Activated CD4-positive, alpha-beta T cell treated with anti-CD3 and anti-CD28 coated beads, Interleukin-2, amount 50 U/mL, for 16 hours (primary cell): Measurements from ENCODE around the gene KRTAP12-3.
"Not testable (repeated sequence)": the region's sequence is repeated elsewhere in the genome, so short reads cannot be mapped to it uniquely, and the experiment has no call there.

Source experiments
- DNase-seq: peaks from one replicate; pipeline ENCODE4 v3.0.0-alpha.2; 2020

KRTAP12-3 gene

GRCh38 chr21:44653123-44653522, 4.6 kb upstream of the KRTAP12-3 start:
- DNase-seq = no peak

DNA sequence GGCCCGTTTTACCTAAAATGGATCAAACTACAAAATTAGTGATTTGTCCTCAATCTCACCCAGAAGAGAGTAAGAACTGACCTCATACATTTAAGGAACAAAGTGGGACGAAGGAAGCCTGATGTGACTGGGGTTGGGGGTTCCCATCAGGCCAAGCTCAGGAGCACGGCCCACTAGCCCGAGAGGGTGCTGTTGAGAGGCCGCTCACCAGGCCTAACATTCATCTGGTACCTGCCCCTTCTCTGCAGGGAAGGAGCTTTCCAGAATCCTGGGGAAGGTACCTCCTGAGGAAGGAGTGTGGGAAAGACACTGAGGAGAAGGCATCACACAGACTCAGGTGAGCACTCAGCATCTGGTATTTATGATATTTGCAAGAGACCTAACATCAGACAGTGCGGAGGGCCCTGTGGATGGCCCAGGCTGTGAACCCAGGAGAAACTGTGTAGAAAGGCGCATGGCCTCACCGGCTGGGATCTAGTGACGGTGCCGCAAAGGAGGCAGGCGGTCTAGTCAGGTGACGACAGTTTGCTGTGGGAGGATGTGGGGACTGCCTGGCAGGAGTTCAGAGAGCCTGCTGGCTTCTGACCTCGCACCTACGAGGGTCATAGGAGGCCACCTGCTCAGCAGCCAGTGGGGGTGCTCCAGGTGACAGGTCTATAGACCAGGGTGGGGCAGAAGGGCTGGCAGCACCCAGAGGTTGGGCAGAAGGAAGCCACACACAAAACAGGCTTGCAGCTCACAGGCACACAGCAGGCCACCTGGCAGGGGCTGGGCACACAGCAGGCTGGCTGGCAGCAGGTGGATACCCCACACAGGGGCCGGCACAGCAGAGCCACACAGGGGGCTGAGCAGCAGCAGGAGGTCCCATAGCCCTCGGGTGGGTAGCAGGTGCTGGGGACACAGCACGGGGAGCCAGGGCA, 3.8 kb upstream of the KRTAP12-3 start:
- no peak for DNase-seq

GRCh38 chr21:44654576-44655175, 3.1 kb upstream of the KRTAP12-3 start, which contains the start of gene KRTAP12-4:
KRTAP12-4 (minus strand) TSS chr21:44654659; CDS start chr21:44654614, 45 bp downstream.
- DNase-seq = no peak

GRCh38 chr21:44656868-44657267, 864 bp upstream of the KRTAP12-3 start:
- DNase-seq = no peak

DNA sequence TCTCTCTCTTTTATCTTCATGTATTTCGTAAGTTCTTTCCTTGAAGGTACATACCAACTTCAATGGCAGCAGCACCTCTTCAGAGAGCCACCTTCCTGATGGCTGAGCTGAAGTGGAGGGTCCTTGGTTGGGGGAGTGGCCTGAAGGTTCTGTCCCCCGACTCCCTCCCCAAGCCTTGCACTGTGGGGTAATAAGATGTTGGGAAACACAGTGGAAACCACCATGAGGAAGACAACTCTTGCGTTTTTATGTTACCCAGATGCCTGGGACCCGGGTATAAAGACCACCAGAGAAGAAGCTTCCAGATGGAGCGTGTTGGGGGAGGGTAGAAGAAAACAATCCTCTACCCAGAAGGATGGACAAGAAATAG, 794 bp downstream of the KRTAP12-3 start:
- no peak for DNase-seq

- no peak for DNase-seq
Observed at GRCh38 chr21:44658913-44659595, 1.3 kb downstream of the KRTAP12-3 start.

DNA sequence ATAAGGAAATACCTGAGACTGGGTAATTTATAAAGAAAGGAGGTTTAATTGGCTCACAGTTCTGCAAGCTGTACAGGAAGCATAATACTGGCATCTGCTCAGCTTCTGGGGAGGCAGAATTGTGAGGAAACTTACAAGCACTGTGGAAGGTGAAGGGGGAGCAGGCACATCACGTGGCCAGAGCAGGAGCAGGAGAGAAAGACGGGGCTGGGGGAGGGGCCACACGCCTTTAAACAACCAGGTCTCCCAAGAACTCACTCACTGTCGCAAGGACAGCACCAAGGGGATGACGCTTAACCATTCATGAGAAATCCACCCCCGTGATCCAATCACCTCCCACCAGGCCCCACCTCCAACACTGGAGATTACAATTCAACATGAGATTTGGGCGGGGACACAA, 3.8 kb downstream of the KRTAP12-3 start:
- DNase-seq = not testable (repeated sequence)

GRCh38 chr21:44664691-44665090, 7.0 kb downstream of the KRTAP12-3 start:
- DNase-seq = no peak

- DNase-seq = no peak
Observed at GRCh38 chr21:44666401-44667320, 8.9 kb downstream of the KRTAP12-3 start, which contains the start of gene KRTAP12-2. KRTAP12-2 (minus strand) TSS chr21:44666927; CDS start chr21:44666886, 41 bp downstream.

- no peak for DNase-seq
Observed at GRCh38 chr21:44667612-44668011, 9.9 kb downstream of the KRTAP12-3 start.

- DNase-seq = no peak
Observed at GRCh38 chr21:44670642-44671432, 13.1 kb downstream of the KRTAP12-3 start.

GRCh38 chr21:44671911-44672310, 14.2 kb downstream of the KRTAP12-3 start:
- DNase-seq = no peak

- no peak for DNase-seq
Observed at GRCh38 chr21:44677881-44678280, 20.1 kb downstream of the KRTAP12-3 start.

GRCh38 chr21:44681152-44681551, 23.4 kb downstream of the KRTAP12-3 start:
- no peak for DNase-seq

DNA sequence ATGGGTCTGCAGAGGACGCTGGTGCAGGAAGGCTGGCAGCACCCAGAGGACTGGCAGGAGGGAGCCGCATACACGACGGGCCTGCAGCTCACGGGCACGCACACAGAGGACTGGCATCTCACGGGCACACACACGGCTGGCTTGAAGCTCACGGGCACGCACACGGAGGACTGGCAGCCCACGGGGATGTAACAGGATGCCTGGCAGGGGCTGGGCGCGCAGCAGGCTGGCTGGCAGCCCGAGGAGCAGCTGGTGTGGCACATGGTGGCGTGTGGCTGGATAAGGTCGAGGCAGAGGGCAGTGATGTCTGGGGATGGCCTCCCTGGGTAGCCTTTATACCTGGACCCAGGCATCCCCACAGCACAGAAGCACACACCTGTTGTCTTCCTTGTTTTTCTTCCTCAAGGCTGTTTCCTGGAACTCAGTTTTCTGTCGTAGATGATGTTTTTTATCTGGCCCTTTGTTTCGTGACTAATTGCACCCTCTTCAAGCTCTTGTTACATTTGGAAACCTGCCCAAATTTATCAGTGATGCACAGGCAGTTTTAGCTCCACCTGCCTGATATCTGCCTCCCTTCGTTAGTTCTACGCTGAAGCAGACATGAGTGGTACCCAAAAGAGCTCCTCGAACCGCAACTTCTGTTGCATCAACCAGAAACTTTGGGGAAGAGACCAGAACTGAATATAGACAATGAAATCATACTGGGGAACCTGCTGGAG, 24.3 kb downstream of the KRTAP12-3 start, which contains the start of gene KRTAP12-1:
Gene KRTAP12-1, minus strand, starts transcription at position 303 of the 719 bp plus-strand sequence. Its CDS starts 40 bp downstream, at position 263.
- no peak for DNase-seq

DNA sequence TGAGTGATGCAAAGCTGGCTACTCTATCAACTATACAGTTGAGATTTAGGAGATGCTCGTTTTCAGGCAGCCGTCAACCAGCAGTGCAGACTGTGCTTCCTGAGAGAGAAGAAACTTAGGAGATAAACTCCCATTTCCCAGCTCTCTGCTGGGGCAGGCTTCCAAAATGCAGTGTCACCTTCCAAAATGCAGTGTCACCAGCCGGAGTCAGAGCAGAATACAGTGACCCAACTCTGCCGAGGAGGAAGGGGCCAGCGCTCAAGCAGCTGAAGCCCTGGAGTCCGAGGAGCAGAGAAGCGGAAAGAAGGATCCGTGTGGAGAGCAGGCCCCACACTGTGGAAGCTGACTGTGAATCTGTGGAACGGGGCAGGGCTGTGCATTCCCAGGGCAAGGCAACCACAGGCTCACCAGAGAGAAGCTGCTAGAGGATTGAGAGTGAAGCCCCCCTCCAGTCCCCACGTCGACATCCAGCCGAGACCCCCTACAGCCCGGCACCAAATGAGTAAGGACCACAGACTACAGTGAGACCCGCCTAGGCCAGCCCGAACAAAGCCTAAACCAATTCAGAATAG, 24.9 kb downstream of the KRTAP12-3 start:
- no peak for DNase-seq

- no peak for DNase-seq
Observed at GRCh38 chr21:44684077-44684476, 26.3 kb downstream of the KRTAP12-3 start.

GRCh38 chr21:44684483-44684882, 26.8 kb downstream of the KRTAP12-3 start:
- DNase-seq = no peak

DNA sequence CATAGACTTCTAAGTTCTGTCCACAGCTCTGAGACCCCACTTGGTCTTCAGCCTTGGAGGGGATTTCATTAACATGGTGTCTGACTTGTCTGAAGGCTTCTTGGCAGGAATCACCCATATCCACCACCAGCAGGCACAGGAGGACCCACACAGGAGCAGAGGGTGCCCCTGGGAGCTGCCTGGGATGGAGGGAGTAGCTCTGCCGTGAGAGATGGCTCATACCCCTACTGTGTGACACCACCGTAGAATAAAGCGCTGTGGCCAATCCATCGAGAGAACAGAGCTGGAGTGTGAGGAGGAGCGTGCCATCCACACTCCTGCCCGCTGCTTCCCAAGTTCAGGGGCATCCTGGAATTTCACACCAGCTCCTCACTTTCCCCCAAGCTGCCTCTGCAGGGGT, 27.3 kb downstream of the KRTAP12-3 start:
- not testable (repeated sequence) for DNase-seq
